Karpas-422 (cell line): ENCODE data around the gene SLC25A21. TPM values are rescaled to one million over a fixed set of nuclear protein-coding genes. Genes with fewer than 3 reads are reported as not detected.
A peak's percentile ranks its signal among the peaks of the same experiment; 100 is the strongest.

Source experiments
- DNase-seq: peaks from one replicate; pipeline ENCODE4 v3.0.0-alpha.2; 2015
- H2AFZ ChIP-seq: fragments of 200-600 bp; sonication (generic); 2 replicates; pipeline ENCODE4 v1.6.1; 2014; ENCODE audit warnings: antibody characterized with exemption, low read length, mixed read lengths
- H3K27ac ChIP-seq: fragments of 200-600 bp; sonication (generic); 2 replicates; pipeline ENCODE4 v1.5.1; 2014; ENCODE audit warnings: mild to moderate bottlenecking, low read length, moderate library complexity
- H3K27me3 ChIP-seq: fragments of 200-600 bp; sonication (generic); 2 replicates; pipeline ENCODE4 v1.6.1; 2014; ENCODE audit warnings: low read length, mixed read lengths
- H3K36me3 ChIP-seq: fragments of 200-600 bp; sonication (generic); 2 replicates; pipeline ENCODE4 v1.6.1; 2014; ENCODE audit warnings: low read length, mixed read lengths; ENCODE audit not compliant: insufficient read depth
- H3K4me1 ChIP-seq: fragments of 200-600 bp; sonication (generic); 2 replicates; pipeline ENCODE4 v1.6.1; 2014; ENCODE audit warnings: mild to moderate bottlenecking, low read length, mixed read lengths
- H3K4me2 ChIP-seq: fragments of 200-600 bp; sonication (generic); 2 replicates; pipeline ENCODE4 v1.6.1; 2014; ENCODE audit warnings: low read length, low read depth, mild to moderate bottlenecking; ENCODE audit not compliant: poor library complexity, severe bottlenecking
- H3K4me3 ChIP-seq: fragments of 200-600 bp; sonication (generic); 2 replicates; pipeline ENCODE4 v1.5.1; 2014; ENCODE audit warnings: mild to moderate bottlenecking, antibody characterized with exemption, low read length, mixed read lengths
- H3K79me2 ChIP-seq: fragments of 200-600 bp; sonication (generic); 2 replicates; pipeline ENCODE4 v1.6.1; 2014; ENCODE audit warnings: mild to moderate bottlenecking, low read length, mixed read lengths
- H3K9ac ChIP-seq: fragments of 200-600 bp; sonication (generic); 2 replicates; pipeline ENCODE4 v1.6.0; 2014; ENCODE audit warnings: low read length
- H3K9me2 ChIP-seq: fragments of 200-600 bp; sonication (generic), shearing (Covaris generic); replicated peaks from 2 replicates; pipeline ENCODE4 v1.6.0; 2014; ENCODE audit warnings: mild to moderate bottlenecking, low read length, moderate library complexity; ENCODE audit not compliant: insufficient read depth
- H3K9me3 ChIP-seq: fragments of 300-700, 200-600 bp; sonication (generic); 2 replicates; pipeline ENCODE4 v1.6.1; 2014; ENCODE audit warnings: low read length, mixed read lengths
- H4K20me1 ChIP-seq: fragments of 200-600 bp; sonication (generic); 2 replicates; pipeline ENCODE4 v1.6.1; 2014; ENCODE audit warnings: mild to moderate bottlenecking, antibody characterized with exemption, low read length, low read depth; ENCODE audit not compliant: insufficient read depth
- total RNA-seq: library from RNA; depleted of rRNA; stranded (reverse); fragments of >200 nt; shearing (Covaris generic); gene quantifications from 2 replicates; pipeline ENCODE4 v1.2.3, GENCODE V29; 2014; ENCODE audit warnings: low replicate concordance

The SLC25A21 gene
- total RNA-seq, 1 experiment from 2014 or later: 1.5 TPM

DNA sequence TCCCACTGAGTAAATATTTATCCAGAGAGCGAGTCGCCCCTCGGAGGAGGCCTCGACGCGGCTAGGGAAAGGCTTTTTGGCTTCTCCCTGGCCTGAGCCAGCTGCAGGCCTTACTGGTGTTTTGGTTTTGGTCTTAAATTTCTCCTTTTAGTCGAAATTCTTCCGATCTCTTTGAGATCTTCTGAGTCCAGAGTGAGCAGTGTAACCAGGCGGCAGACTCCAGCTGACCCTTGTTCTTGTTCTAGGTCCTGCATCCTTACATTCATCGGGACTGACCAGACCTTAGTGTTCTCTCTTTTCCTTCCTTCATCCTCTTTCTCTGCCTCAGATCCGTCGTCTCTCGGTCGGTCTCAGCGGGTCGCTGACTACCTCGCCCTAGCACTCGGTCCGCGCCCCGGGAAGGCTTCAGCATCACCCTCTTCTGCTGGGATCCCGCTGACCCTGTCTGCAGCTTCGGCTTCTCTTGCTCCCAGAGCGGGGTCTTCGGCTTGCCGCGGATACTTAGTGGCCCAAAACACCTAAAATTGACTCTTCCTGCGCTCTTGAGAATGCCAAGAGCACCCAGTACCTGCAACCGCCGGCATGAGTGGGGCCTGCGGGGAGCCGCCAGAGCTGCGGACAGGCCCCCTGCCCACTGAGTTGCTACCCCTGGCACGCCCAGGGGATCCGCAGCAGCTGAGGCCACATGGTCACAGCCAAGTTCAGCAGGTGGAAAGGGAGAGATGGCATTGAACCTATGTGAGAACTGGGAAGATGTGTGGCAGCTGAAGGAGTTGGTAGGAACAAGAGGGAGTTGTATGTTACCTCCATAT lies 513.2 kb downstream of the SLC25A21 start:
- Histone ChIP-seq H2AFZ (no peak overlapping the region), H3K9ac (no peak overlapping the region), H3K4me2 (no peak overlapping the region), H3K27ac (no peak overlapping the region), H3K79me2 (no peaks in the 10 kb centered on the region), H3K4me1 (peaks cover 10% of the 10 kb centered on the region), H4K20me1 (no peaks in the 10 kb centered on the region), H3K27me3 (no peaks in the 10 kb centered on the region), H3K9me2 (no peaks in the 10 kb centered on the region), H3K4me3 (no peak overlapping the region), H3K36me3 (no peaks in the 10 kb centered on the region), H3K9me3 (no peaks in the 10 kb centered on the region)
- DNase-seq: no peak

DNA sequence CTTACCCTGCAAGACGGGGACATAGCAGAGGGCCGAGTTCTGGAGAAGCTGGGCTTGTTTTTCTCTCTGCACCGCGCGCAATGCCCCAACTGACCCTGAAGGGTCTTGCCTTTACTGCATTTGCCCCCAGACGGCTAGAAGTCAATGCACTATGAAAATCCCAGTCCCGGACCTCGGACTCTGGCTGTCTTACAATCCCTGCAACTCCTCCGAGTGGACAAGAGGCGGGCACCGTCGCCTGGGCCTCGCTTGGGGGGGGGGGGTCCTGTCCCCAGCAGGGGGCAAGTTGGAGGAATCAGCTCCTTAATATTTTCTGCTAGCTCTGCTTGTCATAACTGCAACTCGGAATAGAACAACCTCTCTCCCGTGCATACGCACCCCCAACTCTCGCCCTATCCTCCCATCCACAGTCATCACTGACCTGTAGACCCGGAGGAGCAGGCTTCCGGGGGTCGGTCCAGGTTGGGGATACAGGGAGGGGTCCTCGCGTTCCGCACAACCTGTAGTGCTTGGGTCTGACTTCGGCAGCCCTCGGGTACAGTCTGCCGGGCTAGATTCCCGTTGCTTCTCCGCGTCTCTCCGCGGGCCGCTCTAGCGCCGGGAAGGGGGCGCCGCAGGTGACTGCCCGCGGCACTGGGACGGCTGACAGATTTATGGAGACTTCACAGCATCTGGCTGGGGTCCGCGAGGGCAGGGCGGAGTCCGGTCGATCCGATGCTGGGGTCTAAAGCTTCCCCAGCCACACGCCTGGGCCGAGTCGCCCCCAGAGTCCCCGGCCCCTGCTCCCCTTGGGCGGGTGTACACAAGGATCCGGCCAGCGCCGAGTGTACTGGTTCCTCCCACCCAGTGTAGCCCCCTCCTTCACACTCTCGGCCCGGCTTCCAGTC lies 514.0 kb downstream of the SLC25A21 start:
- no peaks in the 10 kb centered on the region for H3K79me2 ChIP-seq
- H3K36me3 ChIP-seq: no peaks in the 10 kb centered on the region
- peaks cover 10% of the 10 kb centered on the region for H3K4me1 ChIP-seq
- no peak for DNase-seq
- H3K4me3 ChIP-seq: no peak overlapping the region
- no peak overlapping the region for H2AFZ ChIP-seq
- no peak overlapping the region for H3K27ac ChIP-seq
- no peaks in the 10 kb centered on the region for H3K9me2 ChIP-seq
- no peak overlapping the region for H3K4me2 ChIP-seq
- H4K20me1 ChIP-seq: no peaks in the 10 kb centered on the region
- H3K27me3 ChIP-seq: no peaks in the 10 kb centered on the region
- no peak overlapping the region for H3K9ac ChIP-seq
- no peaks in the 10 kb centered on the region for H3K9me3 ChIP-seq

DNA sequence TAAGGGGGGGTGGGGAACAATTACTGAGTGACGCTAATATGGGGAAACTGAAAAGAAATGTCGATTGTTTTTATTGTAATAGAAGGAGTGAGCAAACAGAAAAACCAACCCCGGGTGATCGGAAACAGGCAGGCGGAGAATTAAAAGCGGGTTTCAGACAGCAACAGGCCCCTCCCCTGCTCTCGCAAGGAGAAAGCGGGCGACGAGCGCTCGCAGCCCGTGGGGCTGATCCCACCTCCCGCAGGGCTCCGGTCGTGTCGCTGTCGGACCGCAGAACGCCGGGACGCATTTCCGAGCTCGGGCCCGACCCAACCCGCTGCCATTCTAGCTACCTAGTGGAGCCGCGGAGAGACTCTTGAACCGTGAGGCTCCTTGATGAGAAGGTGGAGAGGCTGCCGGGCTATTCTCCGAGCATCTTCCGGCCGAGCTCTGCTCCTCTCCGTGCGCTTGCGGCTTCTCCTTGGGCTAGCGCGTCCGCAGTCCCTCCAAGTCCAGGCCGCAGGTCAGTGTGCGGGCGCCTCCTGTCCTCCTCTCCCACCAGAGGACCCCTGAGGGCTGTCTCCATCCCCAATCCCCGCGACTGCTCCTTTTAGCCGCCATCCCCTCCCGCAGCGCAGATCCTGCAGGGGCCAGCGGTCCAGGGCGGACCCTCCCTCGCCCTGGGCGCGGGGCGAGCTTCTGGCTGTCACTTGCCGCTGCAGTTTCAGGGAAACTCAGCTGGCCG lies 514.8 kb downstream of the SLC25A21 start:
- Histone ChIP-seq H3K27ac (no peak overlapping the region), H3K4me3 (no peak overlapping the region), H4K20me1 (no peaks in the 10 kb centered on the region), H3K27me3 (no peaks in the 10 kb centered on the region), H2AFZ (no peak overlapping the region), H3K9me3 (no peaks in the 10 kb centered on the region), H3K79me2 (no peaks in the 10 kb centered on the region), H3K4me2 (no peak overlapping the region), H3K4me1 (peaks cover 10% of the 10 kb centered on the region), H3K36me3 (no peaks in the 10 kb centered on the region), H3K9me2 (no peaks in the 10 kb centered on the region), H3K9ac (no peak overlapping the region)
- DNase-seq: no peak

DNA sequence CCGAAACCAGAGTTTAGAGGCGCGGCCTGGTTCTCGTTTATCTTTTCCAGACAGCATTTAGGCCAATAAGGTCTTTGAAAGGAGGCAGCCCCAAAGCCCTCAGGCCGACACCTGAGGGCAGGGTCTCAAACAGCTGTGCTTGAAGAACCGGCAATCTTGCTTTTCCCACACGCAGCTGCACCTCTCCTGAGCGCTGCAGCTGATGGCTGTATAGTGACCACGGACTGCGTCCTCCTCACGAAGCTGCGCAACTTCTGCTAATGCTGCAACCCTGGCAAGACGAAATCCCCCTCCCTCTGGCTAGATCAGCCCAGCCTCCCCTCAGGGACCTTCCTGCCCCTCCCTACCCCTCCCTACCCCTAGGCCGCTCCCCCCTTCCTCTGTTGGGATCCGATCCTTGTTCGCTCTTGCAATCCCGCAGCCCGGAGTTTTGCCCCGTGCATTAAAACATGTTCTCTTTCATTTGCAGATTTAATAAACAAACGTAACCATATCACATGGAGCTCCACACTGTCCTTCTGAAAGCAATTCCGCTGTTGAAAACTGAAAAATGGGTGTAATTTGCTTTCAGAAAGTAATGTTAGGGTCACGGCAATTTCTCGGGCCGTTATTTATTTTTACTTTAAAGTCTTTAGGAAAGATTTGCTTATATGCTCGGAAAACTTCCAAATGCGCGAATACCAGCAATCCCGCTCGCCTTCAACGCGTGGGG lies 515.6 kb downstream of the SLC25A21 start:
- no peaks in the 10 kb centered on the region for H3K9me2 ChIP-seq
- no peaks in the 10 kb centered on the region for H4K20me1 ChIP-seq
- no peaks in the 10 kb centered on the region for H3K36me3 ChIP-seq
- H3K79me2 ChIP-seq: no peaks in the 10 kb centered on the region
- H3K4me2 ChIP-seq: no peak overlapping the region
- H3K9ac ChIP-seq: no peak overlapping the region
- no peak overlapping the region for H2AFZ ChIP-seq
- H3K9me3 ChIP-seq: no peaks in the 10 kb centered on the region
- no peak overlapping the region for H3K4me3 ChIP-seq
- H3K4me1 ChIP-seq: peaks cover 10% of the 10 kb centered on the region
- no peak overlapping the region for H3K27ac ChIP-seq
- no peaks in the 10 kb centered on the region for H3K27me3 ChIP-seq
- no peak for DNase-seq

DNA sequence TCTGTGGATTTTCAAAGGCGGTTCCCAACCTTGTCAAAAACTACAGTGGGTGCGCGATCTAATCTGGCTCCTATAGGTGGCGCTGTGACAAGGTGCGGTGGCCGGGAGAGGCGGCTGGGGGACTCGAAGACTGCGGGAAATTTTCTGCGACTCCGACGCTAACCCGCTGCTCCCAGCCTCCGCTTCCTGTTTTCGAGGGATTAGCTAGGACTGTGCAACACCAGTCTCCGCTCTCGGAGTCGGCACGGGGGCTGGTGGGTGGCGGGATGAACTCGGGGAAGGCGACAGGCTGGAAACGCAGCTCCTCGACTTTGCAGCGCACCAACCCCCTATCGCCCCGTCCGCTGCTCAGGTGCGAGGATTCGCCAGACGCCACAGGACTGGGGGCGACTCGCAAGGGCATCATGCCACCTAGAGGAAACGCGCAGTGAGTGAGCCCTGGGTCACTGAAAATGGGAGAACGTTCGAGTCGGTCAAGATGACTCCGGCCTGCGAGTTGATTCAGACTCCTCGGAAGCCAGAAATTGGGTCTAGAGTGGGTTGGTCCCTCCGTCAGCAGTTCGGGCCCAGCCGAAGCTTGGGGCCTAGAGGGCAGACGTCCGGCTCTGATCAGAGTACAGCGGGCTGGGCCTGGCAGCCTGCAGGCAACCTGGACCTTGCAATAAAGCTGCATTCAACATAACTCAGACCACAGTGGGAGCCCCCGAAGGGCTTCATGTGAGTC lies 516.3 kb downstream of the SLC25A21 start:
- Histone ChIP-seq H2AFZ (no peak overlapping the region), H3K27me3 (no peaks in the 10 kb centered on the region), H4K20me1 (no peaks in the 10 kb centered on the region), H3K4me2 (no peak overlapping the region), H3K27ac (no peak overlapping the region), H3K4me1 (peaks cover 14% of the 10 kb centered on the region), H3K9me2 (no peaks in the 10 kb centered on the region), H3K9me3 (no peaks in the 10 kb centered on the region), H3K4me3 (no peak overlapping the region), H3K9ac (no peak overlapping the region), H3K79me2 (no peaks in the 10 kb centered on the region), H3K36me3 (no peaks in the 10 kb centered on the region)
- peak; percentile 81 for DNase-seq

DNA sequence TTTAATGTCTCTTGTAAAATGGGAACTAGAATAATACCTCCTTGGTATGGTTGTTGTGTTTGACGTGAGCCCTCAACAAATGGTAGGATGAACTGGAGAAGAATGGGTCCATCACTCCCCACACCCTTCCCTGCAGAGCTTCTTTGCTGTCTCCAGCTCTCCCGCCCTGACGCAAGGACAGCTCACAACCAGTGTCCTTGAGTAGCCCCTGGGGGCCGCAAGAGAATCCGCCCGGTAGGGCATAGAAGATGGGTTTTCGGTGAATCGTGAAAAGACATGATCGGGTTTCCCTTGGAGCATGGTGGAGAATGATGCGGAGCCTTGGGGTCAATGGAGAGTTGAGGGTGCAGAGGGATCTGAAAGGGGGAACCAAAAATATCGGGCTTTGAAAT lies 516.8 kb downstream of the SLC25A21 start:
- DNase-seq: no peak
- Histone ChIP-seq H3K4me3 (no peak overlapping the region), H3K27me3 (no peaks in the 10 kb centered on the region), H3K9me3 (no peaks in the 10 kb centered on the region), H2AFZ (no peak overlapping the region), H4K20me1 (no peaks in the 10 kb centered on the region), H3K27ac (no peak overlapping the region), H3K9ac (no peak overlapping the region), H3K9me2 (no peaks in the 10 kb centered on the region), H3K4me2 (no peak overlapping the region), H3K36me3 (no peaks in the 10 kb centered on the region), H3K4me1 (peaks cover 12% of the 10 kb centered on the region), H3K79me2 (no peaks in the 10 kb centered on the region)

DNA sequence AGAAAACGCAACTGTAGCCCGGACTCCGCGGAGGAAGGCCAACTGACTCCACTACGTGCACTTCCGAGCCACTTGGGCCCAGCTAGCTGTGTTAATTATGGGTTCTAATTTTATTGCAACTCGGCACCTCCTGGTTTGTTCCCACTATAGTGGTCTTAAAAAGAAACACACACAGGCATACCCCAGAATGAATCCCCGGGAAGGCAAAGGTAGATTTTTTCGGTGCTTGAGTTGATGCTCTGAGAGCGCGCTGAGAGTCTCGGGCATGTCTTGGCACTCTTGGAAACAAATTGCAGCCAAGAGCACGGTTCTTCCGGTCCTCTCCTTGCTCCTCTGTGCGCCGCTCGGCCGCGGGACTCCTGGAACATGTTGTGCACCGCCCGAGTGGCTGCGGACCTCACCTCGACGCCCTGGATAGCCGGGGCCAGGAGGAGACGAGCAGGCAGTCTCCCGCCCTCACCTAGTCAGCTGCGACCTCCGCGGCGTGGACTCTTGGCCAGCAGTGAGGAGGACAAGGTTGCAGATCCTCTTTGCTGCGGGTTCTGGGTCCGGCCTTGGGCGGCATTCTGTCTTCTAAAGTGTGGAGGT lies 517.5 kb downstream of the SLC25A21 start:
- Histone ChIP-seq H3K4me2 (no peak overlapping the region), H3K9me2 (no peaks in the 10 kb centered on the region), H4K20me1 (no peaks in the 10 kb centered on the region), H2AFZ (no peak overlapping the region), H3K27me3 (no peaks in the 10 kb centered on the region), H3K9ac (no peak overlapping the region), H3K4me1 (peaks cover 5% of the 10 kb centered on the region), H3K27ac (no peak overlapping the region), H3K36me3 (no peaks in the 10 kb centered on the region), H3K9me3 (no peaks in the 10 kb centered on the region), H3K4me3 (no peak overlapping the region), H3K79me2 (no peaks in the 10 kb centered on the region)
- no peak for DNase-seq
